HG03045 (cell line): Measurements from ENCODE around the gene ZFR2.
"Not testable (repeated sequence)": the region's sequence is repeated elsewhere in the genome, so short reads cannot be mapped to it uniquely, and the experiment has no call there.

ENCODE experiments used
- ATAC-seq: cut with Tn5 transposase; IDR thresholded peaks from one replicate; pipeline ENCODE4 v1.9.1; 2021; ENCODE audit warnings: mild to moderate bottlenecking, moderate library complexity; ENCODE audit not compliant: unreplicated experiment

ZFR2 gene

DNA sequence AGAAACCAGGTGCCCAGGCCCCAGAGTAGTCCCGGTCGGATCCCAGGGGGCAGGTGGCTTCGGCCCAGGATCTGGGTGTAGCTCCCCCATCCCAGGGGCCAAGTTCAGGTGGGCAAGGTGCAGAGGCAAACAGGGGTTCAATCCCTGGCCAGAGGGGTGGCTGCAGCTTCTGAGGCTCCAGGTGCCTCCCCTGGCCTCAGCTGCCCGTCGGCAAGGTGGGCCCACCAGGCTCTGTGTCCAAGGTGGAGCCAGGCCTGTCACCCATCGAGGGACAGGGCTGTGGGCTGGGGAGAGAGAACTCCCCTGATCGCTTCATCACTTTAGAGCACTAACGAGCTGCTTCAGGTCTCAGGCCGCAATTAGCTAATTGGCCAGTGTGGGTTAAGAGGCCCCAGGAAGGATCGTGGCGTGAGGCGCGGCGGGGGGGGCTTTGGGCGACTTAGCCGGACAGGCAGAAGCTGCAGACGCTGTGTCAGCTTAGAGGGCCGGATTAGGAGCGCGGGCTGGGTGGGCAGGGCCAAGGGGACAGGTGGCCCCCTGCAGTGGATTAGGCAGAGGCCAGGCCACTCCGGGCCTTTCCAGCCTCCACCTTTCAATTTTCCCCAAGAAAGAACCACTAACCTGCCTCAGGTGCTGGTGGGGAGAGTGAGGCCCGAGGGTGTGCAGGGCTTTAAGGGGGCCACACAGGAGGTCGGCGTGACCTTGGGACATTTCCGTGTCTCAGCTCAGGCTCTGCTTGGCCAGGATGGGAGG lies 94.0 kb downstream of the ZFR2 start:
- ATAC-seq, result no peak

DNA sequence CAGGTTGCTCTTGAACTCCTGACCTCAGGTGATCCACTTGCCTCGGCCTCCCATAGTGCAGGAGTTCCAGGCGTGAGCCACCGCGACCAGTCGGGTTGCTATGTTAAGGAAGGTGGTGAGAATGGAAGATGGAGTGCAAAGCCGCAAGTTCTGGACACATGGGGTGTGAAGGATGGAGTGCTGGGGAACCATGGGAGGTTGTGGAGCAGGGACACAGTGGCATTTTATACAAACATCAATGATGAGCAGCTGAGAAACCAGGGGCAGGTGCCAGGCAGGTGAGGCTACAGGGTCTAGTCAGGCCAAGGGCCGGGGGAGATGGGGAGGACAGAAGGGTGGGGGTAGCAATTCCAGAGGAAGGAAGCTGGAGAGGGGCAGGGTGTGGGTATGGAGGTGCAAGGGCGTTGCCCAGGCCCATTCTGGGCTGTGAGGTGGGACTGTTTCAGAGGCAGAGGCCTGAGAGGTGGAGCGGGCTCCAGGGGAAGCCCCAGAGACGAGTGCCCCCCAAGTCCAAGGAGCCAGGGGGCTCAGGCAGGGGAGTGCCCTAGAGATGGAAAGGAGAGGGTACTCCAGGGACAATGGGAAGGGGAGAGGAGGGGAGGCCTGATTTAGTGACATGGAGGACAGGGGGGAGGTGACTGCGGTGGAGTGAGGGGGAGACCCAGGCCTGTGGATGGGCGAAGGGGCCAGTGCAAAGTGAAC lies 94.9 kb downstream of the ZFR2 start:
- ATAC-seq, result no peak

DNA sequence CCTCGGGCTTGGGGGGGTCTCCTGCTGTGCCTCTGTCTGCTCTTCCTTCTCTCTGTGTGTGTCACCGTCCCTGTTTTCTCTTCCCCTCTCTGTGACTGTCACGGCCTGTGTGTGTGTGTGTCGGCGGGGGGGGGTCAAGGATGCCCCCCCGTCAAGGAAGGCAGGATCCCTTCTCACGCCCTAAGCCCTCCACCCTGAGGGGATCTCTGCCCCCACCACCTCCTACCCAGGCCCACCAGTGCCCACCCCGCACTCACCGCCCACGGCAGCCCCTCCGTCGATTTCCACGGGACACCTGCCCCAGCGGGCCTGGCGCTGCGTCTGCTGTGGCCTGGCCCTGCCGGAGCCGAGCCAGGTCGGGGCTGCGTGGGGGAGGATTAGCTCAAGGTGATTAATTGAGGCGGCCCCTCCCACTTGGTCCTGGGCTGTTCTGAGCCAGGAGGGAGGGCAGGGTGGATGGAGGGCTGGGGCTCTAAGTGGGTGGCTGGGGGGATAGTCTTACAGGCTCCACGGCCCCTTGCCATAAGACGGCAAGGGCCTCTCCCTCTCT lies 96.9 kb downstream of the ZFR2 start, which contains the start of gene RAX2:
Gene RAX2, minus strand, starts transcription at position 323 of the 550 bp plus-strand sequence. CDS start 486 bp downstream, outside the sequence.
- no peak for ATAC-seq

DNA sequence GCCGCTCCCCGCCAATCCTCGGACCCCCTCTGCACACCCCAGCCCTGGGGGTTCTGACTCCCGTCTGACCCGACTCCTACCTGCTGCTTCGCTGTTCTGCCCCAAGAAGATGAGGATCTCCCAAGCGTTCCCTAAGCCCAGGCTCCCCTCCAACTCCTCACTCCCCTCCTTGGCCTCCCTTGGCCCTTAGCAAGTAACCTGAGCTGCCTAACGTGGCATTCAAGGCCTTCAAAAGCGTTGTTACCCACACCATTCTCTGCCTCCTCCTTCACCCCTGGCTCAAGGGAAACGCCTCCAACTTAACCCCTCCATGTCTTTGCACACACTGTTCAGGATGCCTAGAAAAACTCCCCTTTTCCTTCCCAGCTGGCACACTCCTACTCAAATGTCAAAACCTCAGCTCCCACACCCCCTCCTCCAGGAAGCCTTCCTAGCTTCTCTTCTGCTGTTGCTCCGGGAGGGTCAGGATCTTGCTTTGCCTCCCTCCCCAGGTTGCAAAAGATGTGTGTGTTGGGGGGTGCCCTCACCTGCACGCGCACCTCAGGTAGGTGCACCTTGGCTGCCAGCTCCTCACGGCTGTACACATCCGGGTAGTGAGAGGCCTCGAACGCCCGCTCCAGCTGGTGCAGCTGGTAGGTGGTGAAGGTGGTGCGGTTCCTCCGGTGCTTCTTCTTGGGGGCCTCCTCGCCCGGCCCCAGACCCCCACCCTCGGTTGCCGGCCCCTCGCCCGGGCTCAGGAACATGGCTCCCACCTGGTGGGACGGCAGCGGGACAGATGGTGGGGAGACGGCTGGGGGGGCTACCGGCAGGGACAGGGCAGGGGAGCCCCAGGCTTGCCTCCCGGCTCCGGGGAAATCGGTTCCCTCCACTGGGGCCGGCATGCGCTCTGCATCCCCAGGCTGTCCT lies 97.6 kb downstream of the ZFR2 start:
- ATAC-seq, result no peak

GRCh38 chr19:3770136-3770999 lies 98.5 kb downstream of the ZFR2 start:
- ATAC-seq, result no peak

GRCh38 chr19:3769494-3769893 lies 99.3 kb downstream of the ZFR2 start:
- ATAC-seq, result no peak

- ATAC-seq, result no peak
Measured at GRCh38 chr19:3768748-3769099, 100.1 kb downstream of the ZFR2 start.

GRCh38 chr19:3768015-3768747 lies 100.7 kb downstream of the ZFR2 start:
- no peak for ATAC-seq

DNA sequence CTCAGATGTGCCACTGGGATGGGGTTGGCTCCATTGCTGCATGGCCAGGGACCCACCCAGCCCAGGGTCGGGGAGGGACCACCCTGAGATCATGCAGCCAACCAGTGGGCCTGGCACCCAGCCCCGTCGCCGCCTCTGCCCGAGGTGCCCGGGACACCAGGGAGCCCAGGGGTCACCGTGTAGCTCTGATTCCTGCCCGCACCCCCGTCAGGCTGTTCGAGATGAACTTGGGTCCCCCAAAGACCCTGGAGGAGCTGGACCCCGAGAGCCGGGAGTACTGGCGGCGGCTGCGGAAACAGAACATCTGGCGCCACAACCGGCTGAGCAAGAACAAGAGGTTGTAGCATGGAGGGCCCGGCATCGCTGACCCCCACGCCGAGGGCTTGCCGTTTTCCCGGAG lies 101.8 kb downstream of the ZFR2 start:
- no peak for ATAC-seq

DNA sequence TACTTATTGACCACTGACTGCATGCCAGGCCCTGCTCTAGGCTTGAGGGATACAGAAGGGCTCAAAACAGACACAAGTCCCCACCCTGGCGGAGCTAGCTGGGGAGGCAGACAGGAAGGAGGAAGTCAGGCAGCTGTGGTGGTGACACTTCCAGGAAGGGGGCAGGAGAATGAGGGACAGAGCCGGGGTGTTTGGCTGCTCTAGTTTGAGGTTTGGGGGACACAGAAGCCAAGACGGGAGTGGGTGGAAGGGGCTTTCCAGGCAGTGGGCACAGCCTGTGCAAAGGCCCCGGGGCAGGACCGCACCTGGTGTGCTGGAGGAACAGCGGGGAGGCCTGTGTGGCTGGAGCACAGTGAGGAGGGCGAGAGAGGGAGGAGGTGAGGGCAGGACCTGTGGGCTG lies 102.3 kb downstream of the ZFR2 start:
- ATAC-seq, result no peak

DNA sequence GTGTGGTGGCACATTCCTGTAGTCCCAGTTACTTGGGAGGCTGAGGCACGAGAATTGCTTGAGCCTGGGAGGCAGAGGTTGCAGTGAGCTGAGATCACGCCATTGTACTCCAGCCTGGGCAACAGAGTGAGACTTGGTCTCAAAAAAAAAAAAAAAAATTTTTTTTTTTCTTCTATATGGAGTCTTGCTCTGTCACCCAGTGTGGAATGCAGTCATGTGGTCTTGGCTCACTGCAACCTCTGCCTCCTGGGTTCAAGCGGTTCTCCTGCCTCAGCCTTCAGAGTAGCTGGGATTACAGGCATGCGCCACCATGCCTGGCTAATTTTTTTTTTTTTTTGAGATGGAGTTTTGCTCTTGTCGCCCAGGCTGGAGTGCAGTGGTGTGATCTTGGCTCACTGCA lies 103.1 kb downstream of the ZFR2 start:
- not testable (repeated sequence) for ATAC-seq

GRCh38 chr19:3765121-3765520 lies 103.7 kb downstream of the ZFR2 start:
- no peak for ATAC-seq

GRCh38 chr19:3762501-3763459 lies 106.1 kb downstream of the ZFR2 start, which contains the start of gene MRPL54:
Gene MRPL54, plus strand, starts transcription at chr19:3762682. Its CDS starts 19 bp downstream, at chr19:3762701.
- peak; percentile 76 for ATAC-seq

DNA sequence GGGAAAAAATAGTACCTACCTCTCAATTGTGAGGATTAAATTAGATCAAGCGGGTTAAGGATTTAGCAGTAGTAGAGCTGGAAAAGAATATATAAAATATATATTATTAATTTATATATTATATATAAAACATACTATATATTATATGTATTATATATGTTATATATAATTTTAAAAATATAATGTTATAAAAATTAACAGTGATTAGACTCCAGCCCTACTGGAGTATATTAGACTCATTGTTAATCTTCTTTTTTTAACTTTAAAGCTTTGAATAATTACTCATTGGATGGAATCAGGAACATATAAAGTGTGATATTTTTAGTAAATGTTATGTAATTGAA lies 106.7 kb downstream of the ZFR2 start:
- no peak for ATAC-seq

- peak; percentile 56 for ATAC-seq
Measured at GRCh38 chr19:3761382-3762129, 107.3 kb downstream of the ZFR2 start, which contains the start of gene APBA3. Gene APBA3, minus strand, starts transcription at chr19:3761692. Its CDS starts 1,428 bp downstream, at chr19:3760264.

- ATAC-seq, result no peak
Measured at GRCh38 chr19:3760871-3761361, 107.9 kb downstream of the ZFR2 start.
